ENCODE results near the gene TSHZ2.
"Not testable (repeated sequence)": the region's sequence is repeated elsewhere in the genome, so short reads cannot be mapped to it uniquely, and the experiment has no call there.

The TSHZ2 gene

DNA sequence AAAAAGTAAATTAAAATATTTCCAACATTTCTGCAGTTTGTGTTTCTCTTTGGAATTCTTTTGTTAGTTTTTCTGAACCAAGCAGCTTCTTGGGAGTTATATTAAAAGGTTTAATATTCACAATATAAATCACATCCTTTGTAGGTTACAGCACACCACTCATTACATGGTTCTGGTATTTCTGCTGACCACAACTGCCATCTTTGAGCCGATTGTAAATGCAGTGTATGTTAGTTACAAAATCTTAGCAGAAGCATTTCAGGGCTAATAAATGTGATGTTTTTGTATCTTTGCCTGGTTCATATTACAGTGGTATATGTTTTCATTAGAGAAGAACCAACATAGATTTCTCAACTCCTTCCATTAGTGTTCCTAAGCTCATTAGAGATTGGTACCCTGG lies 19.1 kb upstream of the TSHZ2 start:
- Mint-ChIP-seq H3K27ac (no peak overlapping the region), H3K27me3 (no peaks in the 10 kb centered on the region), H3K4me3 (no peak overlapping the region), H3K9me3 (no peaks in the 10 kb centered on the region), H3K4me1 (no peaks in the 10 kb centered on the region), H3K36me3 (no peaks in the 10 kb centered on the region)

DNA sequence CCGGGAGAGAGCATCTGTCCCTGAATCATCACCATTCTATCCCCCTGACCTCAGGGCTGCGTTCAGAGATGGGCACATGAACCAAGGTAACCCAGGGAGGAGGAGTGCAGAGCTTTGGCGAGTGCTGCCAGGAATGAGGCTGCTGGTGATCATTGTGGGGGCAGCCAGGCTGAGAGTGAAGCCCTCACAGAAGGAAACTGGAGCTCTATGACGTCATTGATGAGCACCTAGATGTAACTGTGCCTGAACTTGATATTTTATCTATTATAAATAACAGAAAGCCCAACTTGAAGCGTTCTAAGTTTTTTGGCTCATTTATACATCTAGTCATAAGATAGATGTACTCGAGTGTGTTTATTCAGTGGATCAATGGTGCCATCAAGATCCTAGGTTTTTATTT lies 17.3 kb upstream of the TSHZ2 start:
- no peak overlapping the region for H3K27ac Mint-ChIP-seq
- H3K9me3 Mint-ChIP-seq = no peaks in the 10 kb centered on the region
- no peak overlapping the region for H3K4me3 Mint-ChIP-seq
- H3K36me3 Mint-ChIP-seq = no peaks in the 10 kb centered on the region
- H3K27me3 Mint-ChIP-seq = no peaks in the 10 kb centered on the region
- H3K4me1 Mint-ChIP-seq = peaks cover 8% of the 10 kb centered on the region

DNA sequence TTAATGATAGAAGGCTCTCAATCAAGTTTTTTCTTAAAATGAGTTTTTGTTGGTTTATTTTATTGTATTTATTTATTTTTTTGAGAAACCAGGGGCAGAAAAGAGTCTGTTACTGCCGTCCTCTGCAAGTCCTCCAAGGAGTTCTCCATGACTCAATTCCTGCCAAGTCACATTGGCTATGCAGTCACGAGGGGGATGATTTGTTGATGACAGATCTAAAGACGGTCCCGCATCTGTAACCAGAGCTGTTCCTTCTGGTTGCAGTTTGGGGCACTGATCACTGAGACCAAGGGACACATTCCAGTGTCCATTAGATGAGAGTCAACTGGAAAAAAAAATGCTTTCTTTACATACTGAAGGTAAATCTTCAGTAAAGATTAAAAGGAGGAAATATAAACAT lies 13.9 kb upstream of the TSHZ2 start:
- H3K4me1 Mint-ChIP-seq = peaks cover 8% of the 10 kb centered on the region
- no peaks in the 10 kb centered on the region for H3K36me3 Mint-ChIP-seq
- no peaks in the 10 kb centered on the region for H3K27me3 Mint-ChIP-seq
- H3K27ac Mint-ChIP-seq = no peak overlapping the region
- H3K9me3 Mint-ChIP-seq = no peaks in the 10 kb centered on the region
- H3K4me3 Mint-ChIP-seq = no peak overlapping the region

DNA sequence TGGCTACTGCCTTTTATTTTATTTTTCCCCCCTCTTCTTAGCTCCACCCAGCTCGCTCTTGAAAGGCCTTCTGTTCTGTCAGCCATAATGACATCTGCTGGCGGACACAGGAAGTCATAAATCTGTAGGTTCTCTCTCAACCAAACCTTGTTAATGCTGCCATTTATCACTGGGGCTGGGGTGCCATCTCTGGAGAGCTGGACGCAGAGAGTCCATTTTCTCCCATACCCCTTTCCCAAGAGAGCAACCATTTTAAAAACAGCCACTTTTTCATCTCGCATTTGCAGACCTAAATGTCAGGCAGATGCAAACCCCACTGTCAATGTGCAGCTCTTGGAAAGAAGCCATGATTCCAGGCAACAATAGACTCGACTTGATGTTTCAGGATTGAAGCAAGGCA lies 13.0 kb upstream of the TSHZ2 start:
- Mint-ChIP-seq H3K27me3 (no peaks in the 10 kb centered on the region), H3K27ac (no peak overlapping the region), H3K9me3 (no peaks in the 10 kb centered on the region), H3K4me3 (no peak overlapping the region), H3K36me3 (no peaks in the 10 kb centered on the region), H3K4me1 (peaks cover 13% of the 10 kb centered on the region)

DNA sequence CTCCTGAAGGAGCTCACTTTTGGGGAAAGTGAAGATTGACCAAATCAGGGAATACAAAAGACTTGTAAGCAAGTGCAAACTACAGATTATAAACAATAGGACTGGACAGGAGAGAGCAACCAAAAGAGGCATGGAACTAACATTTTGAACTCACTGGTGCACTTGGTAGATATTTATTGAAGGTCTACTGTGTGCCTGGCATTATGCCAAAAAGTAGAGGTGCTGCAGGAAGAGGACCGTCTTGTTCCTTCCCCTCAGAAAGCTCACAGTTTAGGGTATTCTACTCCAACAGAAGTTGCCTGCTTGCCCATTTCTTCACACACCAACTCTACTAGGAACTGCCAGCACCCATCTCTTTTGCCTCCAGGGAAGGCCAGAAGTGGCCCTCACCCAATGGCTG lies 10.0 kb upstream of the TSHZ2 start:
- H3K27ac Mint-ChIP-seq = no peak overlapping the region
- H3K9me3 Mint-ChIP-seq = no peaks in the 10 kb centered on the region
- peaks cover 22% of the 10 kb centered on the region for H3K4me1 Mint-ChIP-seq
- no peaks in the 10 kb centered on the region for H3K27me3 Mint-ChIP-seq
- no peak overlapping the region for H3K4me3 Mint-ChIP-seq
- no peaks in the 10 kb centered on the region for H3K36me3 Mint-ChIP-seq

DNA sequence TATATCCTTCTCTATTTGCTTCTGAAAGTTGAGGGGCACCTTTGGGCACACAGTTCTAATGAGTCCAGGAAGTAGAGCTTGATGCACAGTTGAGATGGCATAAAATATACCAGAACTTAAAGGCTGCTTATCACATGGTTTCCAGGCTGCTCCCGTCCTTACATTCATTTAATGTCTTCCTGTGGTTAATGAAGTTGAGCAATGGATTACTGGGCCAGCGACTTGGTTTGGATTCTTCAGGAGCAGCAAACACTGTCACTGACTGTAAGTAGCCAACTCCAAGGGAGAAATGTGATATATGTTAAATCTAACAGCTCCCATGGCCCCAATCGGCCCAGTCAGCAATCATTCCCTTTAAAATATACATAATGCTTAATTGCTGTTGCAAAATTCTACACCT lies 9.0 kb upstream of the TSHZ2 start:
- H3K4me3 Mint-ChIP-seq = no peak overlapping the region
- no peaks in the 10 kb centered on the region for H3K27me3 Mint-ChIP-seq
- H3K27ac Mint-ChIP-seq = no peak overlapping the region
- H3K9me3 Mint-ChIP-seq = no peaks in the 10 kb centered on the region
- H3K4me1 Mint-ChIP-seq = peaks cover 24% of the 10 kb centered on the region
- peaks cover 2% of the 10 kb centered on the region for H3K36me3 Mint-ChIP-seq

DNA sequence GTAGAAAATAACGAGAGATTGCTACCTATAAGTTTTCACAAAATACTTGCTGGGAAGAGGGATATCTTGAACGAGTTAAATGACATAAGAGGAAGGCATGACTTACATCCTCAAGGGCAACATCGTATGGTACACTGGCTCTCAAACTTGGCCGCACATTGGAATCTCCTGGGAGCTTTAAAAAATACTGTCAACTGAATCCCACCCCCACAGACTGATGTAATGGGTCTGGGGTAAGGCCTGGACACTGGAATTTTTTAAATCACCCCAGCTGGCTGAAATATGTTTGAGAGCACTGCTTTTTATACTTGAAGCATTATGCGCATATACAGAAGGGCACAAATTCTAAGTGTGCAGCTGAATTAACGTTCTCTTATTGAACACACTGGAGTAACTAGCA lies 8.0 kb upstream of the TSHZ2 start:
- no peak overlapping the region for H3K4me3 Mint-ChIP-seq
- no peak overlapping the region for H3K27ac Mint-ChIP-seq
- H3K4me1 Mint-ChIP-seq = peaks cover 27% of the 10 kb centered on the region
- H3K36me3 Mint-ChIP-seq = peaks cover 3% of the 10 kb centered on the region
- no peaks in the 10 kb centered on the region for H3K27me3 Mint-ChIP-seq
- H3K9me3 Mint-ChIP-seq = no peaks in the 10 kb centered on the region

DNA sequence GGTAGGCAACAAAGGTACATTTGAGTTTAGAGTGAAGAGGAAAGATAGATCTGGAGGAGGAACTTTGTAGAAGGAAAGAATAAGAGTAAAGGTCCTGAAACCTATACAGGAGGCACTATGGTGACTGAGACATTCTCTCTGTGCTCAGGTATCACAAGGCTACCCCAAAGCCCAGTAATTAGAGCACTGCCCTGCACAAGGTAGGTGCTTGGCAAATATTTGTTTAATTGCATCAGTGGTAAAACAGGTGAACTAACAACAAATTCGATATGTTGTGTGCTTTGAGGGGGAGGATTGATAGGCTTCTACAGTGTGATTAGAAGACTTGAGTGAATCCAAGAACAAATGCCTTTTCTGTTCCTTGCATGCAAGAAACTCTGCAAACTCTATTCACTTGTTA lies 6.8 kb upstream of the TSHZ2 start:
- no peaks in the 10 kb centered on the region for H3K27me3 Mint-ChIP-seq
- H3K27ac Mint-ChIP-seq = no peak overlapping the region
- no peaks in the 10 kb centered on the region for H3K9me3 Mint-ChIP-seq
- no peak overlapping the region for H3K4me3 Mint-ChIP-seq
- H3K36me3 Mint-ChIP-seq = peaks cover 3% of the 10 kb centered on the region
- peaks cover 34% of the 10 kb centered on the region for H3K4me1 Mint-ChIP-seq

DNA sequence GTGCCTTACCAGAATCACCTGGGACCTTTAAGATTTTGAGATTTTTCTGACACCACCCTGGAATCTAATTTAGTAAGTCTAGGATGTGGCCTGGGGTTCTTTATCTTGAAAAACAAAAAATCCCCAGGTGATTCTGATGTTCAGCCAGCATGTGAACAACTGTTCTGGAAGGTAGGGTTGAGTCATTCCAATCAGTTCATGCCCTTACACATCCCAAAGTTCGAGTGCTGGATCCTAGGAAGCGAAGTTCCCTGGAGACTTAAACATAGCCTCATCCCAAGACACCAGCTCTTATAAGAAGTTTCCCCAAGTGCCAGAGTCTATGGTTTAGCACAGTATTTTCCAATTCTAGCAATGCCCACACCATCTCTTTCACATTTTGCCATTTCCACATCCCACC lies 6.3 kb upstream of the TSHZ2 start:
- Mint-ChIP-seq H3K4me1 (peaks cover 34% of the 10 kb centered on the region), H3K4me3 (no peak overlapping the region), H3K27me3 (no peaks in the 10 kb centered on the region), H3K27ac (no peak overlapping the region), H3K9me3 (no peaks in the 10 kb centered on the region), H3K36me3 (peaks cover 3% of the 10 kb centered on the region)

DNA sequence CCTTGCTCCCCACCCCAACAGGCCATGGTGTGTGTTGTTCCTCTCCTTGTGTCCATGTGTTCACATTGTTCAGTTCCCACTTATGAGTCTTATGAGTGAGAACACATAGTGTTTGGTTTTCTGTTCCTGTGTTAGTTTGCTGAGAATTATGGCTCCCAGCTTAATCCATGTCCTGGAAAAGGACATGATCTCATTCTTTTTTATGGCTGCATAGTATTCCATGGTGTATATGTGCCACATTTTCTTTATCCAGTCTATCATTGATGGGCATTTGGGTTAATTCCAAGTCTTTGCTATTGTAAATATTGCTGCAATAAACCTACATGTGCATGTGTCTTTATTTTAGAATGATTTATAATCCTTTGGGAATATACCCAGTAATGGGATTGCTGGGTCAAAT lies 5.6 kb upstream of the TSHZ2 start:
- H3K9me3 Mint-ChIP-seq, H3K27me3 Mint-ChIP-seq, H3K27ac Mint-ChIP-seq, H3K4me3 Mint-ChIP-seq, H3K36me3 Mint-ChIP-seq: not testable (repeated sequence)
- H3K4me1 Mint-ChIP-seq = peaks cover 42% of the 10 kb centered on the region

DNA sequence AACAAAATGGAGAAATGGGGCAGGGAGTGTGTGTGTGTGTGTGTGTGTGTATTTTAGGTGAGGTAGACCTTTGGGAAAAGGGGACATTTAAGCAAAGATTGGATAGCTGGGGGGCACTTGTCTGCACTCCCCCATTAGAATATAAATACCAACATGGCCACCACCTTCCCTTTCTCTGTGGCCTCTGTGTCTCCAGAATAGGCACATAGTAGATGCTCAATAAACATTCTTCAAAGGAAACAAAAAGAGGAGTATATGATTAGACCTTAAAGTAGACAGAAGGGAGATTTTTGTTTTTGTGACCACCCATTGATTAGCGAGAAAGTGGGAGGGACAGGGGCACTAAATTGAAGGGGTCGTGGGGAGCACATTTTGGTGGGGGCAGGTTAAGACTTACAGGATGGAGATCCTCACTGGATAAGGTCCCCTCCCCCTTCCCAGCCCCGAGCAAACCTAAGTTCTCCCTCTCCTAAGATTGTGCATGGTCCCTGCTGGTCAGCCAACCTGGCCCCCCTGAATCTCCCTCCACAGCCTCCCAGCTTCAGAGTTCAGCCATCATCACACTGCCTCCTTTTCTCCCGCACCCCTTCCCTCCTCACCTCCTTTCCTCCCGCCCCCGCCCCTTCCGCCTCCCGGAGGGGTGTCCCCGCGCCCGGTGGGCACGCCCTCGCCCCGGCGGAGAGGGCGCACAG lies 514 bp upstream of the TSHZ2 start:
- peaks cover 42% of the 10 kb centered on the region for H3K4me1 Mint-ChIP-seq
- H3K36me3 Mint-ChIP-seq = peaks cover 3% of the 10 kb centered on the region
- H3K4me3 Mint-ChIP-seq = peak overlapping the region; percentile 80
- peak overlapping the region; percentile 84 for H3K27ac Mint-ChIP-seq
- H3K27me3 Mint-ChIP-seq = no peaks in the 10 kb centered on the region
- no peaks in the 10 kb centered on the region for H3K9me3 Mint-ChIP-seq

DNA sequence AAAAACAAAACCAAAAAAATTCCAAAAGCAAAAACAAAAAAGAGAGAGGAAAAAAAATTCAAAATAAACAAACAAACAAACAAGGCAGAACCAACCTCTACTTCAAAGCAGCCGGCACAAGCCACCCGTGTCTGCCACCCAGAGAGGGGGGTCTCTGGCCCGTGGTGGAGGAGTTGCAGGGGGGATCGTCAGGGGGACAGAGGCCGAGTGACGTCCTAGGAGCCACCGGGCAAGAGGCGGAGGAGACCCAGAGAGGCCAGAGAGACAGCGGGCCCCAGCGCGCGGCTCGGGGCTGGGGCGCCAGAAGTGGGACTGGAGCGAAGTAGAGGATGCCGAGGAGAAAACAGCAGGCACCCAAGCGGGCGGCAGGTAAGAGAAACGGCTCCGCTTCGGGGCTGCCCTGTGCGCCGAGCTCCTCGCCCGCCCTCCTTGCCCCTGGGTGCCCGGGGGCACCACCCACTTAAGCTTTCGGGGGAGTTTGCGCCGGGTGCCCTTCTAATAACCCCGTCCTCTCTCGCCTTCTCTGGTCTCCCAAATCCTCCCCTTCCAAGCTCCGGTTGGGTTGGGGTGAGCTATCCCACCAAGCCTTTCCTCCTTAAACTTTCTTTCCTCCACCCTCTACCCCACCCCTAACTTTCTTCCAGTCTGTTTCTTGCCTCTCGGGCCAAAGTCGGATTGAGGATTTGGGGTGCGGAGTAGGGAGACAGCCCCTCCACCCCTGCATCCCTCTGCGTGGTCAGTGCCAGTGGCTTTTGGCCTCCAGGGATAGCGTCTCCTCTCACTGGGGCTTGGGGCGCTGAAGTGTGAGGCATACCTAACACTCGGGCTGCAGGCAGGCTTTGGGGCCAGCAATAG lies 1.0 kb downstream of the TSHZ2 start:
- peak overlapping the region; percentile 93 for H3K4me3 Mint-ChIP-seq
- H3K27ac Mint-ChIP-seq = peak overlapping the region; percentile 100
- no peaks in the 10 kb centered on the region for H3K27me3 Mint-ChIP-seq
- no peaks in the 10 kb centered on the region for H3K9me3 Mint-ChIP-seq
- H3K4me1 Mint-ChIP-seq = peaks cover 55% of the 10 kb centered on the region
- peaks cover 4% of the 10 kb centered on the region for H3K36me3 Mint-ChIP-seq

DNA sequence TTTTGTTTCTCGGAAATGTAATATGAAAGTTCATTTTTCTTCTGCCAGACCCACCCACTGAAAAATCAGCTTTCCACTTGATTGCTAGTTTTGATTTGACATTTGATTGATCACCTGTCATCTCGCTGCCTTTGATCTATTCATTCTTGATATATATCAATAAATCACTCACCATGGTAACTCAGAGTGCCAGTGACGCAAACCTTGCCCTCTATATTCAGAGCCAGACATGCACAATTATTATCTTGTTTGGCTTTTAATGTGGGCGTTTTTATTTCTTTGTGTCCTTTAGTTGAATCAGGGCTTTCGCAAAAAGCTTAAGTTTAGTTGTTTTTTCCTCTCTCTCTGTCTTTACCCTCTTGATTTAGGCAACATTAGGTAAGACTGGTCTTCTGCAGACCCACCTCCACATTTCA lies 2.0 kb downstream of the TSHZ2 start:
- Mint-ChIP-seq H3K4me3 (peak overlapping the region; percentile 93), H3K36me3 (peaks cover 7% of the 10 kb centered on the region), H3K9me3 (no peaks in the 10 kb centered on the region), H3K27me3 (no peaks in the 10 kb centered on the region), H3K4me1 (peaks cover 54% of the 10 kb centered on the region), H3K27ac (peak overlapping the region; percentile 100)

DNA sequence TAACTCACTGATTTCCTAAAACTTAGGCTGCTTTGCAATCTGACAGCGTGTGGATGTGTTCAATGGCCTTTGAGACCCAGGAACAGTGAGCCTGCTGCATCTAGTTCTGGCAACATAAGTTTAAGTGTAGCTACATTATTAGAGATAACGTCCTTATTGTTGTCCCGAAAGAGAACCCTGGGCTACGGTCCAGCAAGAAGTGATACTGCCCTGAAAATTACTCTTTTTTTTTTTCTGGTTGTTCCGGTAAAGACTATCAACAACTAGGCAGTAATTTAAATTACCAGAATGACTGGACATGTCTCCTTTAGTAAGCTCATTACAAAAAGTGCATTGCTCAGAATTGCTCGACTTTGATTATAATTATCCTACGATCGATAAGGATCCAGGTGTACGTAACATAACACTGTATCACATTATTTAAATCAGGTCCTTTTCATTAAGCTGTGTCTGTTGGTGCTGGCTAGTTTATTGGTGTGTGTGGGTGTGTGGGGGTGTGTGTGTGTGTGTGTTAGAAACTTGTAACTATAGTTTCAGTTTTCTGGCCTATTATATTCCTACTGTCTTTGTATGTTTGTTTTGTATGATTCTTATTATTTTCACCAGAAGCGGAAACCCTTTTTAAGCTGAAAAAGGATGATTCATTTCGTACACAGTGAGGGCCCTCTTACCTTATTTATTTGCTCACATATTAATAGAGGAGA lies 3.0 kb downstream of the TSHZ2 start:
- Mint-ChIP-seq H3K27me3 (no peaks in the 10 kb centered on the region), H3K27ac (peak overlapping the region; percentile 100), H3K9me3 (no peaks in the 10 kb centered on the region), H3K4me1 (peaks cover 53% of the 10 kb centered on the region), H3K36me3 (peaks cover 7% of the 10 kb centered on the region), H3K4me3 (peak overlapping the region; percentile 93)

DNA sequence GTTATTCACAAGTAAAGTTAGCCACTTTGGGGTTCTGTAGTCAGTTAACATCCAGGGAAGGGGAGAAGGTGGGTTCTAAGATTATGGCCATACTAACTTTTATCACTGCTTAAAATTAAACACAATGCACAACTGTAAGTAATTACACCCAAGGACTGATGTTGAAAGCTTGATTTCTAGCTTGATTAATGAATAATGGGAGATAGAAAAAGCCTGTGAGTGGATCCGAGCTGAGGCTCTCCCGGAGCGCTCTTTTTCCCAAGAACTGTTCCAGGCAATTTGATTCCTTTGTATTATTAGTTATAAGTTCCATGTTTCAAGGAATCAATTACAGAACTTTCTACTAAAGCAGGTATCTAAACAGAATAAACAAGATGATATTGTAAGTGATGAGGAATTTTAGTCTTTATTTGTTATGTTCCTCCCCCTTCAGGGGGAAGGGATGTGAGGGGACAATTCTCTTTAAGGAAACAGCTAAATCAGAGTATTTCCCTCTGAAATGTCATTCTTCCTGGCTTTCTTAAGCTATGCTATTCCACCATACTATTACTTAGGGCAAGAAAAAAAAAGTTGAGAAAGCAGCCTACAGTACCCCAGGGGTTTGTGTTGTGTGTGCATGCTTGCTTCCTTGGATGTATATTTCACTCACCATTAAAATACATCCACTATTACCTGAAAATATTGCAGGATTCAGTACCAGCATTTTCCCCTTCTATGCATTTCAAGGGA lies 3.8 kb downstream of the TSHZ2 start:
- H3K27ac Mint-ChIP-seq = peak overlapping the region; percentile 100

More for the DNA sequence above, 3.8 kb downstream of the TSHZ2 start:
- H3K4me3 Mint-ChIP-seq = peak overlapping the region; percentile 93
- H3K4me1 Mint-ChIP-seq = peaks cover 59% of the 10 kb centered on the region
- H3K27me3 Mint-ChIP-seq = no peaks in the 10 kb centered on the region
- H3K36me3 Mint-ChIP-seq = peaks cover 7% of the 10 kb centered on the region
- no peaks in the 10 kb centered on the region for H3K9me3 Mint-ChIP-seq

All from activated naive CD4-positive, alpha-beta T cell treated with anti-CD3 and anti-CD28 coated beads, Interleukin-2, amount 50 U/mL, for 24 hours (primary cell).